Activated naive CD8-positive, alpha-beta T cell treated with anti-CD3 and anti-CD28 coated beads, Interleukin-2, amount 50 U/mL, for 24 hours (primary cell): ENCODE results near the gene TRIM43B.
"Not testable (repeated sequence)": the region's sequence is repeated elsewhere in the genome, so short reads cannot be mapped to it uniquely, and the experiment has no call there.

Experiments used
- ATAC-seq: fragments of 150-1000 bp; cut with Tn5 transposase; one replicate; pipeline ENCODE4 v1.10.0; 2021
- DNase-seq: peaks from one replicate; pipeline ENCODE4 v3.0.0; 2021
- H3K27ac Mint-ChIP-seq: one replicate; pipeline ENCODE4 v1.8.0; 2021; ENCODE audit warnings: mild to moderate bottlenecking, mixed read lengths
- H3K27me3 Mint-ChIP-seq: one replicate; pipeline ENCODE4 v1.8.0; 2021; ENCODE audit warnings: mixed read lengths
- H3K36me3 Mint-ChIP-seq: one replicate; pipeline ENCODE4 v1.8.0; 2021; ENCODE audit warnings: low read depth, mixed read lengths
- H3K4me1 Mint-ChIP-seq: one replicate; pipeline ENCODE4 v1.8.0; 2021; ENCODE audit warnings: mixed read lengths
- H3K4me3 Mint-ChIP-seq: one replicate; pipeline ENCODE4 v1.8.0; 2021; ENCODE audit warnings: mild to moderate bottlenecking, moderate library complexity, mixed read lengths
- H3K9me3 Mint-ChIP-seq: one replicate; pipeline ENCODE4 v1.8.0; 2021; ENCODE audit warnings: mixed read lengths

The TRIM43B gene

GRCh38 chr2:95484654-95485053 is at the start of gene TRIM43B:
Gene TRIM43B, minus strand, starts transcription at chr2:95484754. Its CDS starts 2,040 bp downstream, at chr2:95482714.
- ATAC-seq, H3K27ac Mint-ChIP-seq, H3K4me1 Mint-ChIP-seq: not testable (repeated sequence)

DNA sequence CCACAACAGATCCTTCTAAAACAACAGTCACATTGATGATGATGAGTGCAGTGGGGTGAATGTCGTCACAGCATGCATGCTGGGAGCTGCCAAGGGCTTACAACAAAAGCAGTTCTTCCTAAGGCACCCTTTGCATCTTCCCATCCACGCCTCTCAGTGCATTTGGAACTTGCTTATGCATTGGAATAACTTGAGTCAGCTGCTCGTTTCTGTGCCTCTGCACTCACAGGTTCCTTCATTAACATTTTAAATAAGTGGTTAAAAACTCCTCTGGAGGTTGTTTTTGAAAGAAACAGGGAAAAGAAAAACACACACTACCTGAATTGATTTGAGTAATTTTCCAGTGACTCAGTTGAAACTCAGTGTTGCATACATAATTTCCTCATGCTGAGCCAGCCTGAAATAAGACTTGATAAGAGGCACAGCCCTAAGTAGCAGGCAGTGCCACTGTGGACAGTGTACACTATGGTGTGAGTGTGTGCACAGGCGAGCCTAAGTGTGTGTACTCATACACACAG is 46.8 kb upstream of the TRIM43B start:
- DNase-seq (no peak), ATAC-seq (peak; percentile 40)
- H3K27ac Mint-ChIP-seq = peak overlapping the region; percentile 64
- peaks cover 24% of the 10 kb centered on the region for H3K4me1 Mint-ChIP-seq
- no peak overlapping the region for H3K4me3 Mint-ChIP-seq
- H3K36me3 Mint-ChIP-seq = peaks cover 25% of the 10 kb centered on the region
- H3K27me3 Mint-ChIP-seq = no peaks in the 10 kb centered on the region
- peaks cover 41% of the 10 kb centered on the region for H3K9me3 Mint-ChIP-seq

More at GRCh38 chr2:95484654-95485053, at the start of gene TRIM43B:
- not testable (repeated sequence) for DNase-seq, H3K4me3 Mint-ChIP-seq, H3K27me3 Mint-ChIP-seq, H3K36me3 Mint-ChIP-seq, H3K9me3 Mint-ChIP-seq

- peaks cover 4% of the 10 kb centered on the region for H3K27me3 Mint-ChIP-seq
- peaks cover 29% of the 10 kb centered on the region for H3K4me1 Mint-ChIP-seq
- peaks cover 38% of the 10 kb centered on the region for H3K9me3 Mint-ChIP-seq
- H3K36me3 Mint-ChIP-seq = peaks cover 30% of the 10 kb centered on the region
- no peak for DNase-seq
- no peak overlapping the region for H3K4me3 Mint-ChIP-seq
- peak overlapping the region; percentile 31 for H3K27ac Mint-ChIP-seq
- ATAC-seq = peak; percentile 48
Measured at GRCh38 chr2:95530734-95531133, 46.2 kb upstream of the TRIM43B start.

GRCh38 chr2:95526360-95527341 is 42.1 kb upstream of the TRIM43B start:
- peak; percentile 72 for DNase-seq
- peak overlapping the region; percentile 85 for H3K27ac Mint-ChIP-seq
- peaks cover 27% of the 10 kb centered on the region for H3K36me3 Mint-ChIP-seq
- ATAC-seq = peak; percentile 85
- peaks cover 4% of the 10 kb centered on the region for H3K27me3 Mint-ChIP-seq
- H3K4me3 Mint-ChIP-seq = peak overlapping the region; percentile 83
- peaks cover 28% of the 10 kb centered on the region for H3K4me1 Mint-ChIP-seq
- H3K9me3 Mint-ChIP-seq = peaks cover 15% of the 10 kb centered on the region

GRCh38 chr2:95525294-95526035 is 40.9 kb upstream of the TRIM43B start:
- Mint-ChIP-seq H3K36me3 (peaks cover 15% of the 10 kb centered on the region), H3K27me3 (peaks cover 4% of the 10 kb centered on the region), H3K4me1 (peaks cover 16% of the 10 kb centered on the region), H3K4me3 (peak overlapping the region; percentile 83), H3K9me3 (peaks cover 10% of the 10 kb centered on the region), H3K27ac (peak overlapping the region; percentile 68)
- ATAC-seq = no peak
- DNase-seq = no peak

GRCh38 chr2:95524195-95524594 is 39.6 kb upstream of the TRIM43B start:
- H3K9me3 Mint-ChIP-seq = no peaks in the 10 kb centered on the region
- H3K27me3 Mint-ChIP-seq = peaks cover 9% of the 10 kb centered on the region
- DNase-seq (no peak), ATAC-seq (no peak)
- H3K4me1 Mint-ChIP-seq = peaks cover 11% of the 10 kb centered on the region
- H3K27ac Mint-ChIP-seq = no peak overlapping the region
- no peak overlapping the region for H3K4me3 Mint-ChIP-seq
- H3K36me3 Mint-ChIP-seq = peaks cover 6% of the 10 kb centered on the region

- H3K27ac Mint-ChIP-seq = no peak overlapping the region
- peaks cover 10% of the 10 kb centered on the region for H3K27me3 Mint-ChIP-seq
- H3K4me1 Mint-ChIP-seq = no peaks in the 10 kb centered on the region
- DNase-seq (no peak), ATAC-seq (no peak)
- no peak overlapping the region for H3K4me3 Mint-ChIP-seq
- no peaks in the 10 kb centered on the region for H3K9me3 Mint-ChIP-seq
- H3K36me3 Mint-ChIP-seq = no peaks in the 10 kb centered on the region
Measured at GRCh38 chr2:95514718-95515117, 30.2 kb upstream of the TRIM43B start.

GRCh38 chr2:95514226-95514625 is 29.7 kb upstream of the TRIM43B start:
- H3K36me3 Mint-ChIP-seq, H3K4me1 Mint-ChIP-seq, ATAC-seq, DNase-seq, H3K27ac Mint-ChIP-seq, H3K9me3 Mint-ChIP-seq, H3K4me3 Mint-ChIP-seq: not testable (repeated sequence)
- peaks cover 10% of the 10 kb centered on the region for H3K27me3 Mint-ChIP-seq

DNA sequence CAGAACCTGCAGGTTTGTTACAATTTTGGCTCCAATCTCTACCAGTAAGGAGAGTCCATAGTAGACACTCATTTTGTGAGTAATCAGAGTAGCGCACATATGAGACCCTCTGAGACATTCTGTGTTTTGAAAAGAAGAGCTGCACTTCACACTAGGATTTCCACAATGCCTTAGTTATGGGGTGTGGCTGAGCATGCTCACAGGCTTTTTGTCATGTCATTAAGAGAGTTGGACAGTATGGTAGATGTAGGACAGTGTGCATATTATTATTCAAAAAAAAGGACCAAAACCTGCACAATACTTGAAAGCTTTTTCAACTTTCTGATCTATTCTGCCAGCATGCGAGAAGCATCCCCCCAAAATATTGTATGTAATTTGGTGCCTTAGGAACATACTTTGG is 24.9 kb upstream of the TRIM43B start:
- DNase-seq (no peak), ATAC-seq (no peak)
- Mint-ChIP-seq H3K36me3 (no peaks in the 10 kb centered on the region), H3K4me3 (no peak overlapping the region), H3K9me3 (no peaks in the 10 kb centered on the region), H3K27me3 (peaks cover 11% of the 10 kb centered on the region), H3K27ac (no peak overlapping the region), H3K4me1 (no peaks in the 10 kb centered on the region)

- Mint-ChIP-seq H3K9me3 (no peaks in the 10 kb centered on the region), H3K27me3 (peaks cover 18% of the 10 kb centered on the region), H3K27ac (no peak overlapping the region), H3K4me1 (no peaks in the 10 kb centered on the region), H3K4me3 (no peak overlapping the region), H3K36me3 (no peaks in the 10 kb centered on the region)
- DNase-seq = no peak
- no peak for ATAC-seq
Measured at GRCh38 chr2:95505222-95505621, 20.7 kb upstream of the TRIM43B start.

DNA sequence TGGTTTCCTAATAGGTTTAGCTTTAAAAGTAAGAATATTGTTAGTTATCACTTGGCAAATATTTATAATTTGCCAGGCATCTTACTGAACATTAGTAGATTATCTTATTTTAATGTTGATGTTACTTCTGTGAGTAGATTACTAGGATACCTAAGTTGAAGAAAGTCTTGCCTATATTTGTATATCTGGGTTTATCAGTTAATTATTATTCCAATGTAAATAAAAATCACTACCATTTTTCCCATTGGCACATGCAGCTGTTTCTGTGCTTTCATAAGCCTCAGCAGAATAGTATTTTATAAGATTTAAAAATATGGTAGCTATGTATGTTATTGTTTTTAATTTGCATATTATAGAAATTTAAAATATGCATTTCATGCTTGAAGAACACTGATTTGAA is 16.3 kb upstream of the TRIM43B start:
- DNase-seq (no peak), ATAC-seq (no peak)
- no peak overlapping the region for H3K4me3 Mint-ChIP-seq
- H3K27ac Mint-ChIP-seq = no peak overlapping the region
- no peaks in the 10 kb centered on the region for H3K4me1 Mint-ChIP-seq
- no peaks in the 10 kb centered on the region for H3K36me3 Mint-ChIP-seq
- peaks cover 14% of the 10 kb centered on the region for H3K27me3 Mint-ChIP-seq
- peaks cover 3% of the 10 kb centered on the region for H3K9me3 Mint-ChIP-seq

- not testable (repeated sequence) for H3K27ac Mint-ChIP-seq, H3K4me1 Mint-ChIP-seq, H3K4me3 Mint-ChIP-seq, ATAC-seq, H3K9me3 Mint-ChIP-seq, DNase-seq, H3K36me3 Mint-ChIP-seq
- H3K27me3 Mint-ChIP-seq = peaks cover 11% of the 10 kb centered on the region
Measured at GRCh38 chr2:95492076-95492475, 7.5 kb upstream of the TRIM43B start.

- H3K4me3 Mint-ChIP-seq, H3K36me3 Mint-ChIP-seq, H3K27me3 Mint-ChIP-seq, H3K9me3 Mint-ChIP-seq, H3K27ac Mint-ChIP-seq, DNase-seq, H3K4me1 Mint-ChIP-seq: not testable (repeated sequence)
- peak; percentile 36 for ATAC-seq
Measured at GRCh38 chr2:95475025-95475424, 9.5 kb downstream of the TRIM43B start.

DNA sequence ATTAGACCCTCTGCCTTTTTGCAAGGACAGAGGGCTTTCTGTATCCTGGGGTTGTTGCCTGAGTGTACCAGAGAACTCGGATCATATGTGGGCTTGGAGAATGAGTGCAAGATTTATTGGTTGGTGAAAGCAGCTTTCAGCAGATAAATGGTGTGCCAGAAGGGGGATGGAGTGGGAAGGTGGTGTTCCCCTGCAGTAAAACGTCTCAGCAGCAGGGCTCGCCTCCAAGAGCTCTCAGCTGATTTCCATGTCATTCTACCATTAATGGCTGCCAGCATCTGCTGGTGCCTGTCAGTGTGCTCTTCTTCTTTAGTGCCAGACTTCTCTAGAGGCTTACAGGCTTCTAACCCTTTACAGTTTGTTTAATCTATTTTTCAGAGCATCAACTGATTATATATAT is 16.6 kb downstream of the TRIM43B start:
- not testable (repeated sequence) for H3K4me1 Mint-ChIP-seq, H3K27ac Mint-ChIP-seq, H3K36me3 Mint-ChIP-seq, H3K9me3 Mint-ChIP-seq, H3K27me3 Mint-ChIP-seq, H3K4me3 Mint-ChIP-seq, ATAC-seq, DNase-seq
